SU-DHL-6 (cell line): ENCODE results near the gene COQ10B.

Source experiments
- CTCF ChIP-seq: fragments of 200-600 bp; sonication (generic); IDR thresholded peaks from one replicate; pipeline ENCODE4 v1.5.1; 2017; ENCODE audit warnings: antibody characterized with exemption, mild to moderate bottlenecking, low read length, moderate library complexity; ENCODE audit not compliant: insufficient read depth, poor library complexity, severe bottlenecking
- EZH2phosphoT487 ChIP-seq: fragments of 200-600 bp; sonication (generic), shearing (Covaris generic); conservative IDR thresholded peaks from 2 replicates; pipeline ENCODE4 v1.6.1; 2018; ENCODE audit warnings: mild to moderate bottlenecking, antibody characterized with exemption, low read length, moderate library complexity, mixed read lengths

- TF ChIP-seq CTCF (no peak), EZH2phosphoT487 (no peak)
Observed at GRCh38 chr2:197515315-197515738, 62.0 kb downstream of the COQ10B start.
